Peyer's patch (tissue), 4 donors: ENCODE data around the gene LY86.
"Not testable (repeated sequence)": the region's sequence is repeated elsewhere in the genome, so short reads cannot be mapped to it uniquely, and the experiment has no call there.

Source experiments
- POLR2A ChIP-seq, 2 donors: fragments of 450-650 bp; IDR thresholded peaks; one replicate each; pipeline ENCODE4 v1.5.1; 2017; ENCODE audit warnings: antibody characterized with exemption in 2 of 2, mild to moderate bottlenecking in 2 of 2, moderate library complexity in 2 of 2
- TF ChIP-seq, protein P1 (sequence below), 6 experiments: fragments of 450-650 bp in 4 of 6; fragments of 200-600 bp in 2 of 6; sonication (generic) in 1 of 6; IDR thresholded peaks; one replicate each; pipeline ENCODE4 v1.5.1; 2017 to 2019; ENCODE audit warnings: antibody characterized with exemption in 6 of 6, mild to moderate bottlenecking in 3 of 6, moderate library complexity in 1 of 6

DNA sequence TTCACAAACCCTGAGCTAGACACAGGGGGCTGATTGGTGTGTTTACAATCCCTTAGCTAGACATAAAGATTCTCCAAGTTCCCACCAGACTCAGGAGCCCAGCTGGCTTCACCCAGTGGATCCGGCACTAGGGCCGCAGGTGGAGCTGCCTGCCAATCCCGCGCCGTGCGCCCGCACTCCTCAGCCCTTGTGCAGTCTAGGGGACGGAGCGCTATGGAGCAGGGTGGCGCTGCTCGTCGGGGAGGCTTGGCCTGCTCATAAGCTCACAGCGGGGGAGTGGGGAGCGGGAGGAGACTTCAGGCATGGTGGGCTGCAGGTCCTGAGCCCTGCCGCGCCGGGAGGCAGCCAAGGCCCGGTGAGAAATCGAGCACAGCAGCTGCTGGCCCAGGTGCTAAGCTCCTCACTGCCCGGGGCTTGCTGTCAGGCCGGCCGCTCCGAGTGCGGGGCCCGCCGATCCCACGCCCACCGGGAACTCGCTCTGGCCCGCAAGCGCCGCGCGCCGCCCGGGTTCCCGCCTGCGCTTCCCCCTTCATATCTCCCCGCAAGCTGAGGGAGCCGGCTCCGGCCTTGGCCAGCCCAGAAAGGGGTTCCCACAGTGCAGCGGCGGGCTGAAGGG, 24.7 kb downstream of the LY86 start:
- TF ChIP-seq, protein P1, sequence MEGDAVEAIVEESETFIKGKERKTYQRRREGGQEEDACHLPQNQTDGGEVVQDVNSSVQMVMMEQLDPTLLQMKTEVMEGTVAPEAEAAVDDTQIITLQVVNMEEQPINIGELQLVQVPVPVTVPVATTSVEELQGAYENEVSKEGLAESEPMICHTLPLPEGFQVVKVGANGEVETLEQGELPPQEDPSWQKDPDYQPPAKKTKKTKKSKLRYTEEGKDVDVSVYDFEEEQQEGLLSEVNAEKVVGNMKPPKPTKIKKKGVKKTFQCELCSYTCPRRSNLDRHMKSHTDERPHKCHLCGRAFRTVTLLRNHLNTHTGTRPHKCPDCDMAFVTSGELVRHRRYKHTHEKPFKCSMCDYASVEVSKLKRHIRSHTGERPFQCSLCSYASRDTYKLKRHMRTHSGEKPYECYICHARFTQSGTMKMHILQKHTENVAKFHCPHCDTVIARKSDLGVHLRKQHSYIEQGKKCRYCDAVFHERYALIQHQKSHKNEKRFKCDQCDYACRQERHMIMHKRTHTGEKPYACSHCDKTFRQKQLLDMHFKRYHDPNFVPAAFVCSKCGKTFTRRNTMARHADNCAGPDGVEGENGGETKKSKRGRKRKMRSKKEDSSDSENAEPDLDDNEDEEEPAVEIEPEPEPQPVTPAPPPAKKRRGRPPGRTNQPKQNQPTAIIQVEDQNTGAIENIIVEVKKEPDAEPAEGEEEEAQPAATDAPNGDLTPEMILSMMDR (IDR thresholded peaks at IDR 0.05): not testable (repeated sequence)
- not testable (repeated sequence) for TF ChIP-seq POLR2A (IDR thresholded peaks at IDR 0.05)
